WTC11 (cell line): ENCODE results near the gene EDN2. TPM values are rescaled to one million over a fixed set of nuclear protein-coding genes. Genes with fewer than 3 reads are reported as not detected.

ENCODE experiments used
- ATAC-seq: fragments of 200-7000 bp; cut with Tn5 transposase; 2 replicates; pipeline ENCODE4 v1.10.0; 2021; ENCODE audit warnings: mild to moderate bottlenecking, moderate library complexity
- CTCF ChIA-PET: fragments of 300-600 bp; sonication (Branson Sonifier 250); formaldehyde crosslinking; loops from one replicate; lab custom pipeline; 2021; ENCODE audit warnings: antibody characterized with exemption; lab: Charles Lee
- POLR2A ChIA-PET: fragments of 350-600 bp; sonication (Branson Sonifier 250); formaldehyde crosslinking; loops from one replicate; lab custom pipeline; 2021; ENCODE audit warnings: antibody characterized with exemption; lab: Charles Lee
- DNase-seq: peaks from one replicate; pipeline ENCODE4 v3.0.0; 2021; ENCODE audit warnings: low spot score
- H3K27ac Mint-ChIP-seq: 2 replicates; pipeline ENCODE4 v1.8.0; 2021; ENCODE audit warnings: mixed read lengths
- H3K27me3 Mint-ChIP-seq: 2 replicates; pipeline ENCODE4 v1.8.0; 2021; ENCODE audit warnings: low read depth, mild to moderate bottlenecking, moderate library complexity, mixed read lengths
- H3K36me3 Mint-ChIP-seq: 2 replicates; pipeline ENCODE4 v1.8.0; 2021; ENCODE audit warnings: mixed read lengths
- H3K4me1 Mint-ChIP-seq: 2 replicates; pipeline ENCODE4 v1.8.0; 2022; ENCODE audit warnings: mixed read lengths
- H3K4me3 Mint-ChIP-seq: 2 replicates; pipeline ENCODE4 v1.8.0; 2021; ENCODE audit warnings: mild to moderate bottlenecking, moderate library complexity, mixed read lengths
- H3K9me3 Mint-ChIP-seq: 2 replicates; pipeline ENCODE4 v1.8.0; 2021; ENCODE audit warnings: mixed read lengths
- CREB1 ChIP-seq: sonication (generic); formaldehyde crosslinking; IDR thresholded peaks from 2 replicates; pipeline ENCODE4 v1.8.0; 2023; ENCODE audit warnings: mild to moderate bottlenecking, missing genetic modification reagents
- ESRRA ChIP-seq: sonication (generic); formaldehyde crosslinking; IDR thresholded peaks from 2 replicates; pipeline ENCODE4 v1.8.1; 2022; ENCODE audit warnings: mild to moderate bottlenecking, missing genetic modification reagents, borderline replicate concordance
- FOXP1 ChIP-seq: sonication (generic); formaldehyde crosslinking; IDR thresholded peaks from 2 replicates; pipeline ENCODE4 v1.8.0; 2022; ENCODE audit warnings: missing genetic modification reagents, mild to moderate bottlenecking, moderate library complexity, borderline replicate concordance
- JAZF1 ChIP-seq: fragments of 250-450 bp; sonication (Bioruptor Pico); IDR thresholded peaks from 2 replicates; pipeline ENCODE4 v1.9.0; 2021; ENCODE audit warnings: moderate library complexity, mild to moderate bottlenecking, inconsistent platforms
- MYBL2 ChIP-seq: sonication (generic); formaldehyde crosslinking; IDR thresholded peaks from 2 replicates; pipeline ENCODE4 v1.8.1; 2023; ENCODE audit warnings: mild to moderate bottlenecking, moderate library complexity, missing genetic modification reagents
- NFATC4 ChIP-seq: fragments of 250-450 bp; sonication (Bioruptor Pico); IDR thresholded peaks from 2 replicates; pipeline ENCODE4 v1.9.0; 2021; ENCODE audit warnings: mild to moderate bottlenecking
- SOX15 ChIP-seq: fragments of 250-450 bp; sonication (Bioruptor Pico); IDR thresholded peaks from 2 replicates; pipeline ENCODE4 v1.9.0; 2021; ENCODE audit warnings: mild to moderate bottlenecking
- TCF7 ChIP-seq: sonication (generic); formaldehyde crosslinking; IDR thresholded peaks from 2 replicates; pipeline ENCODE4 v1.8.0; 2022; ENCODE audit warnings: mild to moderate bottlenecking, low read depth, missing genetic modification reagents, moderate library complexity
- ZNF138 ChIP-seq: sonication (generic); formaldehyde crosslinking; conservative IDR thresholded peaks from 2 replicates; pipeline ENCODE4 v1.8.1; 2022; ENCODE audit warnings: mild to moderate bottlenecking, moderate library complexity, missing genetic modification reagents
- total RNA-seq: library from RNA; stranded (reverse); gene quantifications from 3 replicates; pipeline ENCODE4 v1.2.3, GENCODE V29; 2021
- TF ChIP-seq, protein P1 (sequence below): sonication (generic); formaldehyde crosslinking; IDR thresholded peaks from 2 replicates; pipeline ENCODE4 v1.8.1; 2023; ENCODE audit warnings: mild to moderate bottlenecking, missing genetic modification reagents, moderate library complexity
- TF ChIP-seq, protein P2 (sequence below): sonication (generic); formaldehyde crosslinking; IDR thresholded peaks from 2 replicates; pipeline ENCODE4 v1.8.1; 2023; ENCODE audit warnings: mild to moderate bottlenecking, missing genetic modification reagents
- TF ChIP-seq, protein P3 (sequence below): sonication (generic); formaldehyde crosslinking; IDR thresholded peaks from 2 replicates; pipeline ENCODE4 v1.8.0; 2022; ENCODE audit warnings: mild to moderate bottlenecking, missing genetic modification reagents
- TF ChIP-seq, protein P4 (sequence below): sonication (generic); formaldehyde crosslinking; IDR thresholded peaks from 2 replicates; pipeline ENCODE4 v1.8.0; 2022; ENCODE audit warnings: missing genetic modification reagents
- TF ChIP-seq, protein P5 (sequence below): fragments of 250-450 bp; sonication (Bioruptor Pico); IDR thresholded peaks from 2 replicates; pipeline ENCODE4 v1.9.0; 2021; ENCODE audit warnings: mild to moderate bottlenecking

EDN2 gene
- total RNA-seq, 1 experiment from 2014 or later: 0.33 TPM

DNA sequence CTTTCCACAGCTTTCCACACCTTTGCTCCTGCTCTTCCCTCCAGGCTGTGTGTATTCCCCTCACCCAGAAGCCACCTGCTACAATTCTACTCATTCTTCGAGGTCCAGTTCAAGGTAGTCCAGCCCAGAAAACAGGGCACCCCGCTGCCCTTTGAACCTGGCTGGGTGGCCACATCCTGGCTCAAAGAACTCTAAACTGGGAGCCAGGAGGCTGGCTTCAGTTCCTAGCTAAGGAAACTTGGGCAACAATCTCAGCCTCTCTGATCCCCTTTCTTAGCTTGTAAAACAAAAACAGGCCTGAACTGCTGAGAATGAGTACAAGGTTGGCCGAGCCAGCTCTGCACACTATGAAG lies 4.7 kb downstream of the EDN2 start:
- H3K27me3 Mint-ChIP-seq: no peaks in the 10 kb centered on the region; the same call in 1 of the 2 replicates
- H3K4me1 Mint-ChIP-seq: peaks cover 23% of the 10 kb centered on the region
- DNase-seq (no peak), ATAC-seq (no peak)
- TF ChIP-seq, protein P1, sequence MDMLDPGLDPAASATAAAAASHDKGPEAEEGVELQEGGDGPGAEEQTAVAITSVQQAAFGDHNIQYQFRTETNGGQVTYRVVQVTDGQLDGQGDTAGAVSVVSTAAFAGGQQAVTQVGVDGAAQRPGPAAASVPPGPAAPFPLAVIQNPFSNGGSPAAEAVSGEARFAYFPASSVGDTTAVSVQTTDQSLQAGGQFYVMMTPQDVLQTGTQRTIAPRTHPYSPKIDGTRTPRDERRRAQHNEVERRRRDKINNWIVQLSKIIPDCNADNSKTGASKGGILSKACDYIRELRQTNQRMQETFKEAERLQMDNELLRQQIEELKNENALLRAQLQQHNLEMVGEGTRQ (CRISPR knock-in tag): no peak
- TF ChIP-seq, protein P2, sequence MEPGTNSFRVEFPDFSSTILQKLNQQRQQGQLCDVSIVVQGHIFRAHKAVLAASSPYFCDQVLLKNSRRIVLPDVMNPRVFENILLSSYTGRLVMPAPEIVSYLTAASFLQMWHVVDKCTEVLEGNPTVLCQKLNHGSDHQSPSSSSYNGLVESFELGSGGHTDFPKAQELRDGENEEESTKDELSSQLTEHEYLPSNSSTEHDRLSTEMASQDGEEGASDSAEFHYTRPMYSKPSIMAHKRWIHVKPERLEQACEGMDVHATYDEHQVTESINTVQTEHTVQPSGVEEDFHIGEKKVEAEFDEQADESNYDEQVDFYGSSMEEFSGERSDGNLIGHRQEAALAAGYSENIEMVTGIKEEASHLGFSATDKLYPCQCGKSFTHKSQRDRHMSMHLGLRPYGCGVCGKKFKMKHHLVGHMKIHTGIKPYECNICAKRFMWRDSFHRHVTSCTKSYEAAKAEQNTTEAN (CRISPR knock-in tag): no peak
- TF ChIP-seq JAZF1 (CRISPR knock-in tag): no peak
- TF ChIP-seq MYBL2: no peak
- TF ChIP-seq, protein P3, sequence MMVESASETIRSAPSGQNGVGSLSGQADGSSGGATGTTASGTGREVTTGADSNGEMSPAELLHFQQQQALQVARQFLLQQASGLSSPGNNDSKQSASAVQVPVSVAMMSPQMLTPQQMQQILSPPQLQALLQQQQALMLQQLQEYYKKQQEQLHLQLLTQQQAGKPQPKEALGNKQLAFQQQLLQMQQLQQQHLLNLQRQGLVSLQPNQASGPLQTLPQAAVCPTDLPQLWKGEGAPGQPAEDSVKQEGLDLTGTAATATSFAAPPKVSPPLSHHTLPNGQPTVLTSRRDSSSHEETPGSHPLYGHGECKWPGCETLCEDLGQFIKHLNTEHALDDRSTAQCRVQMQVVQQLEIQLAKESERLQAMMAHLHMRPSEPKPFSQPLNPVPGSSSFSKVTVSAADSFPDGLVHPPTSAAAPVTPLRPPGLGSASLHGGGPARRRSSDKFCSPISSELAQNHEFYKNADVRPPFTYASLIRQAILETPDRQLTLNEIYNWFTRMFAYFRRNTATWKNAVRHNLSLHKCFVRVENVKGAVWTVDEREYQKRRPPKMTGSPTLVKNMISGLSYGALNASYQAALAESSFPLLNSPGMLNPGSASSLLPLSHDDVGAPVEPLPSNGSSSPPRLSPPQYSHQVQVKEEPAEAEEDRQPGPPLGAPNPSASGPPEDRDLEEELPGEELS: no peak
- TF ChIP-seq SOX15 (CRISPR knock-in tag): no peak
- TF ChIP-seq NFATC4 (CRISPR knock-in tag): no peak
- TF ChIP-seq, protein P4, sequence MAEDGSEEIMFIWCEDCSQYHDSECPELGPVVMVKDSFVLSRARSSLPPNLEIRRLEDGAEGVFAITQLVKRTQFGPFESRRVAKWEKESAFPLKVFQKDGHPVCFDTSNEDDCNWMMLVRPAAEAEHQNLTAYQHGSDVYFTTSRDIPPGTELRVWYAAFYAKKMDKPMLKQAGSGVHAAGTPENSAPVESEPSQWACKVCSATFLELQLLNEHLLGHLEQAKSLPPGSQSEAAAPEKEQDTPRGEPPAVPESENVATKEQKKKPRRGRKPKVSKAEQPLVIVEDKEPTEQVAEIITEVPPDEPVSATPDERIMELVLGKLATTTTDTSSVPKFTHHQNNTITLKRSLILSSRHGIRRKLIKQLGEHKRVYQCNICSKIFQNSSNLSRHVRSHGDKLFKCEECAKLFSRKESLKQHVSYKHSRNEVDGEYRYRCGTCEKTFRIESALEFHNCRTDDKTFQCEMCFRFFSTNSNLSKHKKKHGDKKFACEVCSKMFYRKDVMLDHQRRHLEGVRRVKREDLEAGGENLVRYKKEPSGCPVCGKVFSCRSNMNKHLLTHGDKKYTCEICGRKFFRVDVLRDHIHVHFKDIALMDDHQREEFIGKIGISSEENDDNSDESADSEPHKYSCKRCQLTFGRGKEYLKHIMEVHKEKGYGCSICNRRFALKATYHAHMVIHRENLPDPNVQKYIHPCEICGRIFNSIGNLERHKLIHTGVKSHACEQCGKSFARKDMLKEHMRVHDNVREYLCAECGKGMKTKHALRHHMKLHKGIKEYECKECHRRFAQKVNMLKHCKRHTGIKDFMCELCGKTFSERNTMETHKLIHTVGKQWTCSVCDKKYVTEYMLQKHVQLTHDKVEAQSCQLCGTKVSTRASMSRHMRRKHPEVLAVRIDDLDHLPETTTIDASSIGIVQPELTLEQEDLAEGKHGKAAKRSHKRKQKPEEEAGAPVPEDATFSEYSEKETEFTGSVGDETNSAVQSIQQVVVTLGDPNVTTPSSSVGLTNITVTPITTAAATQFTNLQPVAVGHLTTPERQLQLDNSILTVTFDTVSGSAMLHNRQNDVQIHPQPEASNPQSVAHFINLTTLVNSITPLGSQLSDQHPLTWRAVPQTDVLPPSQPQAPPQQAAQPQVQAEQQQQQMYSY: no peak
- TF ChIP-seq TCF7 (CRISPR knock-in tag): no peak
- TF ChIP-seq ESRRA (CRISPR knock-in tag): no peak
- no peak for TF ChIP-seq FOXP1
- TF ChIP-seq, protein P5, sequence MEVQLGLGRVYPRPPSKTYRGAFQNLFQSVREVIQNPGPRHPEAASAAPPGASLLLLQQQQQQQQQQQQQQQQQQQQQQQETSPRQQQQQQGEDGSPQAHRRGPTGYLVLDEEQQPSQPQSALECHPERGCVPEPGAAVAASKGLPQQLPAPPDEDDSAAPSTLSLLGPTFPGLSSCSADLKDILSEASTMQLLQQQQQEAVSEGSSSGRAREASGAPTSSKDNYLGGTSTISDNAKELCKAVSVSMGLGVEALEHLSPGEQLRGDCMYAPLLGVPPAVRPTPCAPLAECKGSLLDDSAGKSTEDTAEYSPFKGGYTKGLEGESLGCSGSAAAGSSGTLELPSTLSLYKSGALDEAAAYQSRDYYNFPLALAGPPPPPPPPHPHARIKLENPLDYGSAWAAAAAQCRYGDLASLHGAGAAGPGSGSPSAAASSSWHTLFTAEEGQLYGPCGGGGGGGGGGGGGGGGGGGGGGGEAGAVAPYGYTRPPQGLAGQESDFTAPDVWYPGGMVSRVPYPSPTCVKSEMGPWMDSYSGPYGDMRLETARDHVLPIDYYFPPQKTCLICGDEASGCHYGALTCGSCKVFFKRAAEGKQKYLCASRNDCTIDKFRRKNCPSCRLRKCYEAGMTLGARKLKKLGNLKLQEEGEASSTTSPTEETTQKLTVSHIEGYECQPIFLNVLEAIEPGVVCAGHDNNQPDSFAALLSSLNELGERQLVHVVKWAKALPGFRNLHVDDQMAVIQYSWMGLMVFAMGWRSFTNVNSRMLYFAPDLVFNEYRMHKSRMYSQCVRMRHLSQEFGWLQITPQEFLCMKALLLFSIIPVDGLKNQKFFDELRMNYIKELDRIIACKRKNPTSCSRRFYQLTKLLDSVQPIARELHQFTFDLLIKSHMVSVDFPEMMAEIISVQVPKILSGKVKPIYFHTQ (CRISPR knock-in tag): no peak
- no peak for TF ChIP-seq ZNF138 (CRISPR knock-in tag)
- no peak for TF ChIP-seq CREB1 (CRISPR knock-in tag)
- ChIA-PET CTCF (interaction anchor here (0.8 to 2.7 kb wide), 4 partner anchors 9 to 197 kb away, joined by 3 to 7 read pairs (median 4); no protein-coding TSS in a partner anchor), POLR2A (no interaction called here)
- no peaks in the 10 kb centered on the region for H3K9me3 Mint-ChIP-seq
- H3K27ac Mint-ChIP-seq: no peak overlapping the region
- no peak overlapping the region for H3K4me3 Mint-ChIP-seq
- no peaks in the 10 kb centered on the region for H3K36me3 Mint-ChIP-seq
